Kidney (tissue), 14 donors: Measurements from ENCODE around the gene ACTR10. TPM values are rescaled to one million over a fixed set of nuclear protein-coding genes. Genes with fewer than 3 reads are reported as not detected.
"Not testable (repeated sequence)": the region's sequence is repeated elsewhere in the genome, so short reads cannot be mapped to it uniquely, and the experiment has no call there.

Source experiments
- DNase-seq, 5 donors: peaks; one replicate each; pipeline ENCODE4 v3.0.0-alpha.2; 2013 to 2020
- FAIRE-seq: peaks from 2 replicates; lab custom pipeline; 2012; peaks lifted over from hg19 to GRCh38; lab: Jason Lieb, UNC
- H3K27ac ChIP-seq, 2 donors: one replicate each; pipeline ENCODE4 v1.7.0; 2013; ENCODE audit warnings: low read depth in 2 of 2, low read length in 2 of 2, inconsistent platforms in 1 of 2
- H3K27me3 ChIP-seq: one replicate; pipeline ENCODE4 v1.7.1; 2013; ENCODE audit warnings: low read length, inconsistent platforms; ENCODE audit not compliant: control insufficient read depth, insufficient read depth
- H3K36me3 ChIP-seq, 3 donors: one replicate each; pipeline versions ENCODE4 v1.7.0 to v1.7.1; 2013; ENCODE audit warnings: low read length in 3 of 3, control low read depth in 1 of 3, inconsistent platforms in 1 of 3; ENCODE audit not compliant: insufficient read depth in 3 of 3, control insufficient read depth in 2 of 3
- H3K4me1 ChIP-seq, 3 donors: one replicate each; pipeline versions ENCODE4 v1.7.0 to v1.7.1; 2013; ENCODE audit warnings: low read length in 3 of 3, inconsistent platforms in 1 of 3, low read depth in 1 of 3; ENCODE audit not compliant: control insufficient read depth in 2 of 3, insufficient read depth in 2 of 3
- H3K4me3 ChIP-seq, 3 donors: one replicate each; pipeline versions ENCODE4 v1.7.0 to v1.8.1; 2013; ENCODE audit warnings: low read length in 3 of 3, control low read depth in 1 of 3, inconsistent platforms in 1 of 3
- H3K9ac ChIP-seq, 3 donors: one replicate each; pipeline versions ENCODE4 v1.7.0 to v1.7.1; 2013; ENCODE audit warnings: low read length in 3 of 3, control low read depth in 1 of 3, inconsistent platforms in 1 of 3
- H3K9me3 ChIP-seq, 3 donors: one replicate each; pipeline versions ENCODE4 v1.7.0 to v1.7.1; 2013; ENCODE audit warnings: low read length in 3 of 3, control low read depth in 1 of 3, inconsistent platforms in 1 of 3; ENCODE audit not compliant: control insufficient read depth in 2 of 3, insufficient read depth in 1 of 3
- CTCF ChIP-seq: IDR thresholded peaks from 3 replicates; pipeline ENCODE4 v1.5.1; 2012; ENCODE audit warnings: mild to moderate bottlenecking, moderate library complexity, borderline replicate concordance; ENCODE audit not compliant: insufficient read depth; ENCODE audit errors: extremely low read depth
- intact Hi-C: fragments of 100-400 bp; cut with DNase I; formaldehyde crosslinking; loops from one replicate; pipeline ENCODE4 v1.11.1; 2022
- polyA plus RNA-seq: library from polyadenylated mRNA; stranded (reverse); fragments of 350-450 nt; fragmentation: Illumina TruSeq; extraction: RNeasy Lipid Tissue Mini Kit (QIAGEN cat#74804); gene quantifications from one replicate; pipeline ENCODE4 v1.2.3, GENCODE V29; 2014; ENCODE audit warnings: low read depth, low replicate concordance; ENCODE audit not compliant: insufficient read depth
- total RNA-seq: library from RNA; stranded (reverse); fragmentation: NEBNext Ultra II Directional; extraction: Animal tissue kit (Norgen Biotek cat#: 25700); gene quantifications from one replicate; pipeline ENCODE4 v1.2.1, GENCODE V29; 2021
- donor health status: control.
- donor health status: control.
- donor health status: control.
- donor health status: control.
- donor health status: control.
- donor health status: DM: yes; HTN: yes; CAD: no.
- donor health status: Normal renal cell carcinoma (clear cell type).

Gene ACTR10
- total and polyA plus RNA-seq, 2 donors from 2014 or later = 68.1 to 96.6 TPM

GRCh38 chr14:58258156-58258555, 58.2 kb downstream of the ACTR10 start:
- H3K27ac ChIP-seq = no peak overlapping the region
- FAIRE-seq = no peak
- H3K36me3 ChIP-seq = peaks cover 12 to 40% (median 19%) of the 10 kb centered on the region in 3 donors
- no peaks in the 10 kb centered on the region for H3K4me1 ChIP-seq
- no peak overlapping the region for H3K4me3 ChIP-seq
- H3K9ac ChIP-seq = no peak overlapping the region
- DNase-seq = no peak
- intact Hi-C loops = no loop called here
- H3K9me3 ChIP-seq = no peaks in the 10 kb centered on the region
- TF ChIP-seq CTCF = no peak
- H3K27me3 ChIP-seq = no peaks in the 10 kb centered on the region

GRCh38 chr14:58262005-58262404, 62.1 kb downstream of the ACTR10 start:
- intact Hi-C loops, H3K27me3 ChIP-seq, FAIRE-seq: not testable (repeated sequence)

GRCh38 chr14:58265401-58265800, 65.5 kb downstream of the ACTR10 start:
- Histone ChIP-seq H3K27me3 (no peaks in the 10 kb centered on the region), H3K36me3 (peaks cover 8 to 57% (median 31%) of the 10 kb centered on the region in 3 donors), H3K4me1 (peaks cover 0 to 4% (median 0%) of the 10 kb centered on the region in 3 donors), H3K9me3 (no peaks in the 10 kb centered on the region), H3K4me3 (no peak overlapping the region), H3K9ac (no peak overlapping the region), H3K27ac (no peak overlapping the region)
- intact Hi-C loops = no loop called here
- FAIRE-seq = no peak
- no peak for TF ChIP-seq CTCF
- peak in 2 of 5 donors; percentile 27 to 75 for DNase-seq

More at GRCh38 chr14:58262005-58262404, 62.1 kb downstream of the ACTR10 start:
- H3K4me1 ChIP-seq, DNase-seq, H3K4me3 ChIP-seq, H3K9ac ChIP-seq, H3K27ac ChIP-seq, H3K9me3 ChIP-seq: not testable (repeated sequence)
- peaks cover 14 to 55% (median 31%) of the 10 kb centered on the region in 3 donors for H3K36me3 ChIP-seq

GRCh38 chr14:58270628-58271027, 70.7 kb downstream of the ACTR10 start:
- H3K4me1 ChIP-seq = peaks cover 0 to 11% (median 4%) of the 10 kb centered on the region in 3 donors
- H3K9ac ChIP-seq = no peak overlapping the region
- peak; percentile 53 for FAIRE-seq
- H3K27me3 ChIP-seq = no peaks in the 10 kb centered on the region
- no peak for DNase-seq
- H3K4me3 ChIP-seq = no peak overlapping the region
- intact Hi-C loops = no loop called here
- H3K9me3 ChIP-seq = no peaks in the 10 kb centered on the region
- TF ChIP-seq CTCF = no peak
- peaks cover 6 to 63% (median 26%) of the 10 kb centered on the region in 3 donors for H3K36me3 ChIP-seq
- H3K27ac ChIP-seq = no peak overlapping the region
